ENCODE measurements around the gene PIK3CD. TPM values are rescaled to one million over a fixed set of nuclear protein-coding genes. Genes with fewer than 3 reads are reported as not detected.

The PIK3CD gene
- total and polyA plus RNA-seq, 2 experiments from 2014 or later: 6.6 to 32.1 TPM

DNA sequence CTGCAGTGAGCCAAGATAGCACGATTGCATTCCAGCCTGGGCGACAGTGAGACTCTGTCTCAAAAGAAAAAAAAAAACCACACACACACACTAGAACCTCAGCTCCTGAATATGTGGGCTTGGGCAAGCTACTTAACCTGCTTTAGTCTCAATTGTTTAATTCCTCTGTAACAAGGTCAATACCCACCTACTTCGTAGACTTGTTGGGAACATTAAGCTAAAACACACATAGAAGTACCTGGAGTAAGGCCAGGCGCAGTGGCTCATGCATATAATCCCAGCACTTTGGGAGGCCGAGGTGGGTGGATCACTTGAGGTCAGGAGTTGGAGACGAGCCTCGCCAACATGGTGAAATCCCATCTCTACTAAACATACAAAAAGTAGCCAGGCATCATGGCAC, 95.1 kb downstream of the PIK3CD start:
- no peak overlapping the region for H3K4me3 ChIP-seq
- H3K9me3 Mint-ChIP-seq: no peaks in the 10 kb centered on the region
- peaks cover 2% of the 10 kb centered on the region for H3K27me3 Mint-ChIP-seq (ENCODE audit: insufficient read depth, low read depth, poor library complexity)
- H3K4me2 ChIP-seq: no peak overlapping the region
- peaks cover 66% of the 10 kb centered on the region for H3K36me3 Mint-ChIP-seq (ENCODE audit: low read depth)
- H3K79me2 ChIP-seq (replicated peaks; ENCODE audit: insufficient read depth): no peaks in the 10 kb centered on the region
- no peak overlapping the region for H3K4me3 Mint-ChIP-seq
- H3K4me1 ChIP-seq (ENCODE audit: insufficient read depth): no peaks in the 10 kb centered on the region
- H3K4me1 Mint-ChIP-seq: no peaks in the 10 kb centered on the region
- H4K20me1 ChIP-seq (replicated peaks; ENCODE audit: insufficient read depth): peaks cover 8% of the 10 kb centered on the region
- ATAC-seq: no peak
- no peaks in the 10 kb centered on the region for H3K9me2 ChIP-seq (ENCODE audit: insufficient read depth)
- H3K27me3 ChIP-seq (ENCODE audit: insufficient read depth): no peaks in the 10 kb centered on the region
- H3K27ac ChIP-seq (ENCODE audit: low read depth): no peak overlapping the region
- H3F3A ChIP-seq (replicated peaks; ENCODE audit: low read depth): 0 out of 2 replicates have a peak, but pooled peaks cover 11% of the 10 kb centered on the region
- H3K36me3 ChIP-seq (ENCODE audit: insufficient read depth): peaks cover 30% of the 10 kb centered on the region; the same call in 1 of the 2 replicates
- H3K27ac Mint-ChIP-seq: no peak overlapping the region
- DNase-seq (ENCODE audit: low spot score): no peak
- no peak overlapping the region for H2AFZ ChIP-seq
- TF ChIP-seq CREB1 (CRISPR knock-in tag; IDR thresholded peaks at IDR 0.05; ENCODE audit: low read depth): no peak
- TF ChIP-seq ZNF331 (CRISPR knock-in tag; IDR thresholded peaks at IDR 0.05; ENCODE audit: low read depth): no peak
- TF ChIP-seq EZH2 (IDR thresholded peaks at IDR 0.05; ENCODE audit: low read depth, unreplicated experiment): no peak
- TF ChIP-seq, protein P1, sequence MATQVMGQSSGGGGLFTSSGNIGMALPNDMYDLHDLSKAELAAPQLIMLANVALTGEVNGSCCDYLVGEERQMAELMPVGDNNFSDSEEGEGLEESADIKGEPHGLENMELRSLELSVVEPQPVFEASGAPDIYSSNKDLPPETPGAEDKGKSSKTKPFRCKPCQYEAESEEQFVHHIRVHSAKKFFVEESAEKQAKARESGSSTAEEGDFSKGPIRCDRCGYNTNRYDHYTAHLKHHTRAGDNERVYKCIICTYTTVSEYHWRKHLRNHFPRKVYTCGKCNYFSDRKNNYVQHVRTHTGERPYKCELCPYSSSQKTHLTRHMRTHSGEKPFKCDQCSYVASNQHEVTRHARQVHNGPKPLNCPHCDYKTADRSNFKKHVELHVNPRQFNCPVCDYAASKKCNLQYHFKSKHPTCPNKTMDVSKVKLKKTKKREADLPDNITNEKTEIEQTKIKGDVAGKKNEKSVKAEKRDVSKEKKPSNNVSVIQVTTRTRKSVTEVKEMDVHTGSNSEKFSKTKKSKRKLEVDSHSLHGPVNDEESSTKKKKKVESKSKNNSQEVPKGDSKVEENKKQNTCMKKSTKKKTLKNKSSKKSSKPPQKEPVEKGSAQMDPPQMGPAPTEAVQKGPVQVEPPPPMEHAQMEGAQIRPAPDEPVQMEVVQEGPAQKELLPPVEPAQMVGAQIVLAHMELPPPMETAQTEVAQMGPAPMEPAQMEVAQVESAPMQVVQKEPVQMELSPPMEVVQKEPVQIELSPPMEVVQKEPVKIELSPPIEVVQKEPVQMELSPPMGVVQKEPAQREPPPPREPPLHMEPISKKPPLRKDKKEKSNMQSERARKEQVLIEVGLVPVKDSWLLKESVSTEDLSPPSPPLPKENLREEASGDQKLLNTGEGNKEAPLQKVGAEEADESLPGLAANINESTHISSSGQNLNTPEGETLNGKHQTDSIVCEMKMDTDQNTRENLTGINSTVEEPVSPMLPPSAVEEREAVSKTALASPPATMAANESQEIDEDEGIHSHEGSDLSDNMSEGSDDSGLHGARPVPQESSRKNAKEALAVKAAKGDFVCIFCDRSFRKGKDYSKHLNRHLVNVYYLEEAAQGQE (IDR thresholded peaks at IDR 0.05; ENCODE audit: unreplicated experiment): no peak
- TF ChIP-seq, protein P2, sequence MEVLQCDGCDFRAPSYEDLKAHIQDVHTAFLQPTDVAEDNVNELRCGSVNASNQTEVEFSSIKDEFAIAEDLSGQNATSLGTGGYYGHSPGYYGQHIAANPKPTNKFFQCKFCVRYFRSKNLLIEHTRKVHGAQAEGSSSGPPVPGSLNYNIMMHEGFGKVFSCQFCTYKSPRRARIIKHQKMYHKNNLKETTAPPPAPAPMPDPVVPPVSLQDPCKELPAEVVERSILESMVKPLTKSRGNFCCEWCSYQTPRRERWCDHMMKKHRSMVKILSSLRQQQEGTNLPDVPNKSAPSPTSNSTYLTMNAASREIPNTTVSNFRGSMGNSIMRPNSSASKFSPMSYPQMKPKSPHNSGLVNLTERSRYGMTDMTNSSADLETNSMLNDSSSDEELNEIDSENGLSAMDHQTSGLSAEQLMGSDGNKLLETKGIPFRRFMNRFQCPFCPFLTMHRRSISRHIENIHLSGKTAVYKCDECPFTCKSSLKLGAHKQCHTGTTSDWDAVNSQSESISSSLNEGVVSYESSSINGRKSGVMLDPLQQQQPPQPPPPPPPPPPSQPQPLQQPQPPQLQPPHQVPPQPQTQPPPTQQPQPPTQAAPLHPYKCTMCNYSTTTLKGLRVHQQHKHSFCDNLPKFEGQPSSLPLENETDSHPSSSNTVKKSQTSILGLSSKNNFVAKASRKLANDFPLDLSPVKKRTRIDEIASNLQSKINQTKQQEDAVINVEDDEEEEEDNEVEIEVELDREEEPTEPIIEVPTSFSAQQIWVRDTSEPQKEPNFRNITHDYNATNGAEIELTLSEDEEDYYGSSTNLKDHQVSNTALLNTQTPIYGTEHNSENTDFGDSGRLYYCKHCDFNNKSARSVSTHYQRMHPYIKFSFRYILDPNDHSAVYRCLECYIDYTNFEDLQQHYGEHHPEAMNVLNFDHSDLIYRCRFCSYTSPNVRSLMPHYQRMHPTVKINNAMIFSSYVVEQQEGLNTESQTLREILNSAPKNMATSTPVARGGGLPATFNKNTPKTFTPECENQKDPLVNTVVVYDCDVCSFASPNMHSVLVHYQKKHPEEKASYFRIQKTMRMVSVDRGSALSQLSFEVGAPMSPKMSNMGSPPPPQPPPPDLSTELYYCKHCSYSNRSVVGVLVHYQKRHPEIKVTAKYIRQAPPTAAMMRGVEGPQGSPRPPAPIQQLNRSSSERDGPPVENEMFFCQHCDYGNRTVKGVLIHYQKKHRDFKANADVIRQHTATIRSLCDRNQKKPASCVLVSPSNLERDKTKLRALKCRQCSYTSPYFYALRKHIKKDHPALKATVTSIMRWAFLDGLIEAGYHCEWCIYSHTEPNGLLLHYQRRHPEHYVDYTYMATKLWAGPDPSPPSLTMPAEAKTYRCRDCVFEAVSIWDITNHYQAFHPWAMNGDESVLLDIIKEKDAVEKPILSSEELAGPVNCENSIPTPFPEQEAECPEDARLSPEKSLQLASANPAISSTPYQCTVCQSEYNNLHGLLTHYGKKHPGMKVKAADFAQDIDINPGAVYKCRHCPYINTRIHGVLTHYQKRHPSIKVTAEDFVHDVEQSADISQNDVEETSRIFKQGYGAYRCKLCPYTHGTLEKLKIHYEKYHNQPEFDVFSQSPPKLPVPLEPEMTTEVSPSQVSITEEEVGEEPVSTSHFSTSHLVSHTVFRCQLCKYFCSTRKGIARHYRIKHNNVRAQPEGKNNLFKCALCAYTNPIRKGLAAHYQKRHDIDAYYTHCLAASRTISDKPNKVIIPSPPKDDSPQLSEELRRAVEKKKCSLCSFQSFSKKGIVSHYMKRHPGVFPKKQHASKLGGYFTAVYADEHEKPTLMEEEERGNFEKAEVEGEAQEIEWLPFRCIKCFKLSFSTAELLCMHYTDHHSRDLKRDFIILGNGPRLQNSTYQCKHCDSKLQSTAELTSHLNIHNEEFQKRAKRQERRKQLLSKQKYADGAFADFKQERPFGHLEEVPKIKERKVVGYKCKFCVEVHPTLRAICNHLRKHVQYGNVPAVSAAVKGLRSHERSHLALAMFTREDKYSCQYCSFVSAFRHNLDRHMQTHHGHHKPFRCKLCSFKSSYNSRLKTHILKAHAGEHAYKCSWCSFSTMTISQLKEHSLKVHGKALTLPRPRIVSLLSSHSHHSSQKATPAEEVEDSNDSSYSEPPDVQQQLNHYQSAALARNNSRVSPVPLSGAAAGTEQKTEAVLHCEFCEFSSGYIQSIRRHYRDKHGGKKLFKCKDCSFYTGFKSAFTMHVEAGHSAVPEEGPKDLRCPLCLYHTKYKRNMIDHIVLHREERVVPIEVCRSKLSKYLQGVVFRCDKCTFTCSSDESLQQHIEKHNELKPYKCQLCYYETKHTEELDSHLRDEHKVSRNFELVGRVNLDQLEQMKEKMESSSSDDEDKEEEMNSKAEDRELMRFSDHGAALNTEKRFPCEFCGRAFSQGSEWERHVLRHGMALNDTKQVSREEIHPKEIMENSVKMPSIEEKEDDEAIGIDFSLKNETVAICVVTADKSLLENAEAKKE (CRISPR knock-in tag; IDR thresholded peaks at IDR 0.05): no peak
- no peak for TF ChIP-seq POLR2AphosphoS5 (IDR thresholded peaks at IDR 0.05; ENCODE audit: low read depth)
- no peak for TF ChIP-seq EZH2phosphoT487 (IDR thresholded peaks at IDR 0.05; ENCODE audit: unreplicated experiment)
- no peak for TF ChIP-seq STAT1 (IDR thresholded peaks at IDR 0.05; ENCODE audit: unreplicated experiment)
- no peak for TF ChIP-seq JUNB (IDR thresholded peaks at IDR 0.05; ENCODE audit: unreplicated experiment)
- TF ChIP-seq NANOG (IDR thresholded peaks at IDR 0.05; ENCODE audit: borderline replicate concordance): no peak
- TF ChIP-seq, protein P3, sequence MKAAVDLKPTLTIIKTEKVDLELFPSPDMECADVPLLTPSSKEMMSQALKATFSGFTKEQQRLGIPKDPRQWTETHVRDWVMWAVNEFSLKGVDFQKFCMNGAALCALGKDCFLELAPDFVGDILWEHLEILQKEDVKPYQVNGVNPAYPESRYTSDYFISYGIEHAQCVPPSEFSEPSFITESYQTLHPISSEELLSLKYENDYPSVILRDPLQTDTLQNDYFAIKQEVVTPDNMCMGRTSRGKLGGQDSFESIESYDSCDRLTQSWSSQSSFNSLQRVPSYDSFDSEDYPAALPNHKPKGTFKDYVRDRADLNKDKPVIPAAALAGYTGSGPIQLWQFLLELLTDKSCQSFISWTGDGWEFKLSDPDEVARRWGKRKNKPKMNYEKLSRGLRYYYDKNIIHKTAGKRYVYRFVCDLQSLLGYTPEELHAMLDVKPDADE (IDR thresholded peaks at IDR 0.05): no peak
- TF ChIP-seq ZNF114 (CRISPR knock-in tag; IDR thresholded peaks at IDR 0.05): no peak
- TF ChIP-seq, protein P4, sequence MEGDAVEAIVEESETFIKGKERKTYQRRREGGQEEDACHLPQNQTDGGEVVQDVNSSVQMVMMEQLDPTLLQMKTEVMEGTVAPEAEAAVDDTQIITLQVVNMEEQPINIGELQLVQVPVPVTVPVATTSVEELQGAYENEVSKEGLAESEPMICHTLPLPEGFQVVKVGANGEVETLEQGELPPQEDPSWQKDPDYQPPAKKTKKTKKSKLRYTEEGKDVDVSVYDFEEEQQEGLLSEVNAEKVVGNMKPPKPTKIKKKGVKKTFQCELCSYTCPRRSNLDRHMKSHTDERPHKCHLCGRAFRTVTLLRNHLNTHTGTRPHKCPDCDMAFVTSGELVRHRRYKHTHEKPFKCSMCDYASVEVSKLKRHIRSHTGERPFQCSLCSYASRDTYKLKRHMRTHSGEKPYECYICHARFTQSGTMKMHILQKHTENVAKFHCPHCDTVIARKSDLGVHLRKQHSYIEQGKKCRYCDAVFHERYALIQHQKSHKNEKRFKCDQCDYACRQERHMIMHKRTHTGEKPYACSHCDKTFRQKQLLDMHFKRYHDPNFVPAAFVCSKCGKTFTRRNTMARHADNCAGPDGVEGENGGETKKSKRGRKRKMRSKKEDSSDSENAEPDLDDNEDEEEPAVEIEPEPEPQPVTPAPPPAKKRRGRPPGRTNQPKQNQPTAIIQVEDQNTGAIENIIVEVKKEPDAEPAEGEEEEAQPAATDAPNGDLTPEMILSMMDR (conservative IDR thresholded peaks at IDR 0.05; ENCODE audit: low read depth in 2 of 2): no peak
